H9 (cell line): ENCODE results near the gene WNT3A. TPM values are rescaled to one million over a fixed set of nuclear protein-coding genes. Genes with fewer than 3 reads are reported as not detected.

Source experiments
- DNase-seq: peaks from one replicate; pipeline ENCODE4 v3.0.0-alpha.2; 2017
- H2AFZ ChIP-seq: one replicate; pipeline ENCODE4 v1.6.1; 2013; ENCODE audit warnings: mild to moderate bottlenecking, low read length, control low read depth, moderate library complexity
- H2AK5ac ChIP-seq: 2 replicates; pipeline ENCODE4 v1.6.1; 2013; ENCODE audit warnings: low read length, control low read depth, mixed read lengths; ENCODE audit not compliant: insufficient read length
- H2BK120ac ChIP-seq: one replicate; pipeline ENCODE4 v1.6.1; 2013; ENCODE audit warnings: low read depth, mild to moderate bottlenecking, low read length, control low read depth, inconsistent platforms; ENCODE audit not compliant: poor library complexity, severe bottlenecking
- H2BK12ac ChIP-seq: 2 replicates; pipeline ENCODE4 v1.6.1; 2013; ENCODE audit warnings: low read length, control low read depth, mixed read lengths, low read depth; ENCODE audit not compliant: insufficient read length
- H2BK15ac ChIP-seq: 2 replicates; pipeline ENCODE4 v1.6.1; 2013; ENCODE audit warnings: low read depth, low read length, control low read depth
- H2BK20ac ChIP-seq: one replicate; pipeline ENCODE4 v1.6.1; 2013; ENCODE audit warnings: low read depth, mild to moderate bottlenecking, low read length, control low read depth, inconsistent platforms; ENCODE audit not compliant: poor library complexity, severe bottlenecking
- H2BK5ac ChIP-seq: 2 replicates; pipeline ENCODE4 v1.6.1; 2013; ENCODE audit warnings: low read length, control low read depth, mixed read lengths; ENCODE audit not compliant: insufficient read length
- H3K14ac ChIP-seq: 2 replicates; pipeline ENCODE4 v1.6.1; 2013; ENCODE audit warnings: low read length, control low read depth; ENCODE audit not compliant: insufficient read depth
- H3K18ac ChIP-seq: 2 replicates; pipeline ENCODE4 v1.6.1; 2013; ENCODE audit warnings: low read depth, mild to moderate bottlenecking, mixed read lengths, low read length, control low read depth; ENCODE audit not compliant: insufficient read length
- H3K23ac ChIP-seq: 2 replicates; pipeline ENCODE4 v1.6.1; 2013; ENCODE audit warnings: low read length, control low read depth, mixed read lengths, low read depth; ENCODE audit not compliant: insufficient read length
- H3K23me2 ChIP-seq: 2 replicates; pipeline ENCODE4 v1.6.1; 2013; ENCODE audit warnings: low read depth, mild to moderate bottlenecking, mixed read lengths, low read length, control low read depth; ENCODE audit not compliant: insufficient read length, poor library complexity, severe bottlenecking
- H3K27ac ChIP-seq: 2 replicates; pipeline ENCODE4 v1.5.1; 2013; ENCODE audit warnings: low read length, control low read depth, mixed read lengths, low read depth; ENCODE audit not compliant: insufficient read length
- H3K27me3 ChIP-seq: 2 replicates; pipeline ENCODE4 v1.6.1; 2013; ENCODE audit warnings: low read length, control low read depth, inconsistent platforms; ENCODE audit not compliant: insufficient read depth
- H3K4ac ChIP-seq: 2 replicates; pipeline ENCODE4 v1.6.1; 2013; ENCODE audit warnings: low read depth, mild to moderate bottlenecking, control low read depth, inconsistent platforms, low read length, moderate library complexity
- H3K4me1 ChIP-seq: 2 replicates; pipeline ENCODE4 v1.6.1; 2013; ENCODE audit warnings: low read length, control low read depth, inconsistent platforms; ENCODE audit not compliant: insufficient read depth
- H3K4me2 ChIP-seq: 2 replicates; pipeline ENCODE4 v1.6.1; 2013; ENCODE audit warnings: low read length, control low read depth, mixed read lengths; ENCODE audit not compliant: insufficient read length, insufficient read depth
- H3K56ac ChIP-seq: 2 replicates; pipeline ENCODE4 v1.6.1; 2013; ENCODE audit warnings: low read depth, mild to moderate bottlenecking, mixed read lengths, low read length, control low read depth; ENCODE audit not compliant: insufficient read length
- H3K79me1 ChIP-seq: 2 replicates; pipeline ENCODE4 v1.6.1; 2013; ENCODE audit warnings: low read depth, mild to moderate bottlenecking, moderate library complexity, low read length, control low read depth, inconsistent platforms; ENCODE audit not compliant: insufficient read depth, poor library complexity, severe bottlenecking
- H3K79me2 ChIP-seq: 2 replicates; pipeline ENCODE4 v1.6.1; 2013; ENCODE audit warnings: low read length, control low read depth, inconsistent platforms; ENCODE audit not compliant: insufficient read depth
- H3K9ac ChIP-seq: 2 replicates; pipeline ENCODE4 v1.6.1; 2013; ENCODE audit warnings: low read length, control low read depth, mixed read lengths; ENCODE audit not compliant: insufficient read length; ENCODE audit errors: extremely low read depth
- H3K9me3 ChIP-seq: one replicate; pipeline ENCODE4 v1.6.1; 2013; ENCODE audit warnings: low read depth, low read length, inconsistent platforms; ENCODE audit not compliant: control insufficient read depth
- H3T11ph ChIP-seq: one replicate; pipeline ENCODE4 v1.6.1; 2013; ENCODE audit warnings: mild to moderate bottlenecking, low read length, control low read depth, inconsistent platforms
- H4K20me1 ChIP-seq: one replicate; pipeline ENCODE4 v1.6.1; 2013; ENCODE audit not compliant: control insufficient read depth, insufficient read length, insufficient read depth
- H4K5ac ChIP-seq: 2 replicates; pipeline ENCODE4 v1.6.1; 2013; ENCODE audit warnings: low read depth, mild to moderate bottlenecking, mixed read lengths, low read length, control low read depth; ENCODE audit not compliant: insufficient read length
- H4K8ac ChIP-seq: replicated peaks from 2 replicates; pipeline ENCODE4 v1.6.1; 2013; ENCODE audit warnings: low read length, control low read depth, mixed read lengths, low read depth; ENCODE audit not compliant: insufficient read length
- H4K91ac ChIP-seq: 2 replicates; pipeline ENCODE4 v1.6.1; 2013; ENCODE audit warnings: low read depth, mild to moderate bottlenecking, moderate library complexity, mixed read lengths, low read length, control low read depth; ENCODE audit not compliant: insufficient read length
- H3K27ac Mint-ChIP-seq, 3 experiments: 2 replicates in 2 of 3; 3 replicates in 1 of 3; pipeline ENCODE4 v1.8.0; 2020 to 2021; ENCODE audit warnings: mixed read lengths in 3 of 3, mild to moderate bottlenecking in 1 of 3, moderate library complexity in 1 of 3
- H3K27me3 Mint-ChIP-seq: 2 replicates; pipeline ENCODE4 v1.8.0; 2021; ENCODE audit warnings: low read depth, mild to moderate bottlenecking, moderate library complexity, mixed read lengths
- H3K36me3 Mint-ChIP-seq, 3 experiments: 2 replicates in 2 of 3; 3 replicates in 1 of 3; pipeline ENCODE4 v1.8.0; 2020 to 2021; ENCODE audit warnings: low read depth in 3 of 3, mixed read lengths in 3 of 3; ENCODE audit not compliant: insufficient read depth in 1 of 3
- H3K4me1 Mint-ChIP-seq, 2 experiments: 2 replicates each; pipeline ENCODE4 v1.8.0; 2020; ENCODE audit warnings: mixed read lengths in 2 of 2
- H3K4me3 Mint-ChIP-seq, 2 experiments: 2 replicates in 1 of 2; 3 replicates in 1 of 2; pipeline ENCODE4 v1.8.0; 2020 to 2021; ENCODE audit warnings: mild to moderate bottlenecking in 2 of 2, mixed read lengths in 2 of 2, moderate library complexity in 1 of 2
- H3K9me3 Mint-ChIP-seq, 2 experiments: 2 replicates in 1 of 2; 3 replicates in 1 of 2; pipeline ENCODE4 v1.8.0; 2020; ENCODE audit warnings: mild to moderate bottlenecking in 2 of 2, mixed read lengths in 2 of 2, moderate library complexity in 1 of 2
- WGBS: extraction: QIAGEN DNeasy Blood & Tissue Kit; methylation state at CpG from one replicate; pipeline ENCODE4 v1.1.7; 2013; ENCODE audit warnings: missing lambda C conversion rate, low lambda C conversion rate, mixed read lengths; ENCODE audit not compliant: insufficient read length; ENCODE audit errors: extremely low coverage; 5-methylcytosine and 5-hydroxymethylcytosine counted together
- total RNA-seq: library from RNA; stranded (reverse); gene quantifications from 2 replicates; pipeline ENCODE4 v1.2.1, GENCODE V29; 2021
- TF ChIP-seq, protein P1 (sequence below): fragments of 200-600 bp; sonication (generic); conservative IDR thresholded peaks from 3 replicates; pipeline ENCODE4 v1.8.0; 2021; ENCODE audit warnings: antibody characterized with exemption, mild to moderate bottlenecking

Gene WNT3A
- total RNA-seq, 1 experiment from 2014 or later = 0.17 TPM

DNA sequence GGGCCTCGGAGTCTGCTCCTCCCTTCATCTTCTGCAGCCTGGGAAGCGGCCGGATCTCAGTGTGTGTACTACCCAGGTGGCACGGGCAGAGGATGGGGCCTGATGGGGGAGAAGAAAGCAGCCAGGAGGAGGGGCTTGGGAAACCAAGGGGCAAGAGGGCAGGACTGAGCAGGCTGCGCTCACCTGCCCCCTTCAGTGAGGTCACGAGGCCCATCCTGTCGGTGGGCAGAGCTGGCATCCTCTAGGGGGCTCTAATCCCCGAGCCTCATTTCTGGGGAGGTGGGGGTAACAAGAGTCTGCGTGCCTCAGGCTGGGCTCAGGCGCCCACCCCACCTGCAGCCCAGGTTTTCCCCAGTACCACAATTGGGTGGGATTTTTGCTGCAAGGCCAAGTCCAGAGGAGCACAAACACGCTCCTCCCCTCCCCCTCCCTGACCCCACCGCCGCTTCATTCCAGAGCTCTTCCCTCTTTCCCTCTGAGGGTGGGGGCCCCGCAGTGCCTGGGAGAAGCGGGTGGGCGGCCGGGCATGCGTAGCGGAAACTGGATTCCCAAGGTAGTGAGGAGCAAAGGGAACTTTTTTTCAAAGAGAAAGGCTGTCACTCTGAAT, 1.8 kb upstream of the WNT3A start:
- no peak overlapping the region for H2AFZ ChIP-seq
- H3K79me2 ChIP-seq = no peaks in the 10 kb centered on the region
- H3K4ac ChIP-seq = no peak overlapping the region
- H3K23me2 ChIP-seq = peaks cover 15% of the 10 kb centered on the region
- H2AK5ac ChIP-seq = no peak overlapping the region
- Mint-ChIP-seq H3K4me3 (peak overlapping the region; percentile 36 to 78), H3K36me3 (no peaks in the 10 kb centered on the region; a peak in 1 of 7 replicates), H3K4me1 (peaks cover 24 to 40% of the 10 kb centered on the region in 2 experiments), H3K27ac (no peak overlapping the region), H3K9me3 (no peaks in the 10 kb centered on the region), H3K27me3 (peaks cover 95% of the 10 kb centered on the region)
- H3K27me3 ChIP-seq = peaks cover 70% of the 10 kb centered on the region
- H3K9me3 ChIP-seq = no peaks in the 10 kb centered on the region
- H3K18ac ChIP-seq = no peak overlapping the region
- H4K91ac ChIP-seq = no peak overlapping the region
- H2BK12ac ChIP-seq = no peak overlapping the region
- no peak overlapping the region for H4K5ac ChIP-seq
- no peaks in the 10 kb centered on the region for H3K79me1 ChIP-seq
- H4K8ac ChIP-seq = no peak overlapping the region
- no peak overlapping the region for H2BK120ac ChIP-seq
- TF ChIP-seq, protein P1, sequence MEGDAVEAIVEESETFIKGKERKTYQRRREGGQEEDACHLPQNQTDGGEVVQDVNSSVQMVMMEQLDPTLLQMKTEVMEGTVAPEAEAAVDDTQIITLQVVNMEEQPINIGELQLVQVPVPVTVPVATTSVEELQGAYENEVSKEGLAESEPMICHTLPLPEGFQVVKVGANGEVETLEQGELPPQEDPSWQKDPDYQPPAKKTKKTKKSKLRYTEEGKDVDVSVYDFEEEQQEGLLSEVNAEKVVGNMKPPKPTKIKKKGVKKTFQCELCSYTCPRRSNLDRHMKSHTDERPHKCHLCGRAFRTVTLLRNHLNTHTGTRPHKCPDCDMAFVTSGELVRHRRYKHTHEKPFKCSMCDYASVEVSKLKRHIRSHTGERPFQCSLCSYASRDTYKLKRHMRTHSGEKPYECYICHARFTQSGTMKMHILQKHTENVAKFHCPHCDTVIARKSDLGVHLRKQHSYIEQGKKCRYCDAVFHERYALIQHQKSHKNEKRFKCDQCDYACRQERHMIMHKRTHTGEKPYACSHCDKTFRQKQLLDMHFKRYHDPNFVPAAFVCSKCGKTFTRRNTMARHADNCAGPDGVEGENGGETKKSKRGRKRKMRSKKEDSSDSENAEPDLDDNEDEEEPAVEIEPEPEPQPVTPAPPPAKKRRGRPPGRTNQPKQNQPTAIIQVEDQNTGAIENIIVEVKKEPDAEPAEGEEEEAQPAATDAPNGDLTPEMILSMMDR = no peak; the same call in 1 of the 3 replicates
- DNase-seq = peak; percentile 65
- no peak overlapping the region for H3K14ac ChIP-seq
- H3K9ac ChIP-seq = no peak overlapping the region
- H3K4me2 ChIP-seq = peak overlapping the region; percentile 22
- no peaks in the 10 kb centered on the region; the same call in 1 of the 2 replicates for H3K4me1 ChIP-seq
- H4K20me1 ChIP-seq = no peaks in the 10 kb centered on the region
- H3K56ac ChIP-seq = no peak overlapping the region
- H3K27ac ChIP-seq = no peak overlapping the region
- no CpG with 5 or more reads among the region's 19 CpGs for WGBS
- H3T11ph ChIP-seq = no peak overlapping the region
- H2BK15ac ChIP-seq = no peak overlapping the region
- H3K23ac ChIP-seq = no peak overlapping the region
- no peak overlapping the region for H2BK20ac ChIP-seq
- no peak overlapping the region for H2BK5ac ChIP-seq
